ENCODE measurements around the gene SRGAP2C.
"Not testable (repeated sequence)": the region's sequence is repeated elsewhere in the genome, so short reads cannot be mapped to it uniquely, and the experiment has no call there.

The SRGAP2C gene

DNA sequence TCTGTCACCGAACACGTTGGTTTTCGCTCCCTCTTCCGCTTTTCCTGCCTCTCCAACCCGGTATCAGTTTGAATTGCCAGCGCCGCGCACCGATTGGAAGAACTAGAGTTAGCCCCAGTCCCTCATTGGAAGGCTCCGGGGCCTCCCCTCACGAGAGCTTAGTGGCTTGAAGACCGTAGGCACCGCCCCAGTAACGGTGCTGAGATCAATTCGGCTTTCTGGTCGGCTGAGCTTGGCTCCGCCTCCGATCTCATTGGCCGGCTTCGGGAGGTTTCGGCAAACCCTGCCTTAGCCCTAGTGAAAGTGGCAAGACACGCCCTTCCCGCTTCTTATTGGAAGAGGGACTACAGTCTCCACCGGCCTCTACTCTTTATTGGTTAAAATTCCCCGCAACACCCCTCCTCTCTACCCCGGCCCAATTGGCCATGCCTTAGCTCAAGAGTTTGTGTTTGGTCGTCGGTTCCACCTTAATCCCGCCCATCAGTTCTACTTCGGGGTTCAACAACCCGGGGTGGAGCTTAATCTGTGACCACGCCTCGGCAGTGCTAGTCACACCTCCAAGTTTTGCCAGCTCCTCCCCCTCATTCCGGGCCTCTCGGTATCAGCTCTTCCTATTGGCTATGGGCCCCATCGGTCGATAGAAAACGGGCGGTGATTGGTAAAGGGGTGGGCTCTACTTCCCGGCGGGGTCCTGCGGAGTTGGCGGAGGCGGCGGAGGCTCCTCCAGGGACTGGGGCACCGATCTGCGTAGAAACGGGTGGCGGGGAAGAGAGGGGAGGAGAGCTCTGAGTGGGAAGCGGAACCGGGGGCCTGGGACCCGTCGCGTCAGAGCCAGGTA lies at the start of gene SRGAP2C, which contains the start of gene FAM72B:
SRGAP2C (plus strand) TSS at position 686 of the 838 bp plus-strand sequence. CDS start 2,472 bp downstream, outside the sequence.
FAM72B (minus strand) TSS at position 51 of the 838 bp plus-strand sequence. CDS start 851 bp downstream, outside the sequence.
- H3K4me3 ChIP-seq (ENCODE audit: control insufficient read depth, low read depth, low read length) = peak within 1 kb of the TSS; percentile 46
- peak; percentile 99 for DNase-seq (ENCODE audit: low read depth)

GRCh38 chr1:121140393-121140792 lies 44.4 kb upstream of the SRGAP2C start:
- not testable (repeated sequence) for DNase-seq (ENCODE audit: low read depth); H3K4me3 ChIP-seq (ENCODE audit: control insufficient read depth, low read depth, low read length)

DNA sequence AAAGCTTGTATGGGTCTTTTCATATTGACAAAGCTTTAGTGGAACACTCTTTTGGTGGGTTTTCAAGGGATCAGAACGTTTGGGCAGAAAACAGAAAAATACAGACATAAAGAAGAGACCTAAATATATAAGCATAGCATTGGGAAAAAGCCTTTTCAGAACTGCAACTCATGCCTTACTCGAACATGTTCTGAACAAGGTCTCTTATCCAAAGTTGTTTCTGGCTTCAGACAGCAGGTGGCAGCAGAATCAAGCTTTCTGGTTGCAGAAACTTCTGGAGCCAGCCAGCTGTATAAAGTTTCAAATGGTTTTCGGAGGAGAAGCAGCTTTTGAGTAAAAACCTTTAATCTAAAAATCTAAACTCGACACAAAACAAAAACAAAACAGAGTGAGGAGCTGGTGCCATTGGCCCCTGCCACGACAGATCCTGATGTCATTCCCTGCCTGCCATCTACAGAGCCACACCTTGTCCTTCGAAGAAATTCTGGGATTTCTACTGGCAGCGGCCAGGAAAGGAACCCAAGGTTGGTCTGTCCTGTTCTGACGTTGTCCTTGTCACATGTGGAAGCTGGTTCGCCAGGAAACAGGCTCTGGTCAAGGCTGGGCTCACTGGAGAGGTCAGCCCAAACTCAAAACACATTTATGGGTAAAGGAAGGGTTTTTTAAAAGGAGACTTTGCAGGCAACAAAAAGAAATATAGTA lies 36.1 kb upstream of the SRGAP2C start:
- not testable (repeated sequence) for DNase-seq (ENCODE audit: low read depth); H3K4me3 ChIP-seq (ENCODE audit: control insufficient read depth, low read depth, low read length)

GRCh38 chr1:121151294-121151693 lies 33.5 kb upstream of the SRGAP2C start:
- DNase-seq (ENCODE audit: low read depth); H3K4me3 ChIP-seq (ENCODE audit: control insufficient read depth, low read depth, low read length): not testable (repeated sequence)

DNA sequence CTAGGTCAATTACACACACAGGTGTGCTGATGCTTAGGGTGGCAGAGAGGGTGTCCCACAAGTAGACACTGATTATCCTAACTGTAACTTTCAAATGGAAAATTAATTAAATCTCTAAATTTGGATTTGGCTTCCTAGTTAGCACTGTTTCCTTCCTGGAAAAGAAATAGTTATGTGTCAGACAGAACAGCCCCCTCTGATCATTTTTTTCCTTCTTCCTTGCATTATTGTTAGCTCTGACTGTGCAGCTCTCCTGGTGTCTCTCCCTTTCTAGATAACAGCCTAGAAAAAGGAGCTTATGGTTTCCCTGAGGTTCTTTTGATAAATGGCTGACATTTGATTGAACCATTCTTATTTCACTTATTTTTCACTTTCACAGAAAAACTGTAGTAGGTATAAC lies 32.0 kb upstream of the SRGAP2C start:
- not testable (repeated sequence) for H3K4me3 ChIP-seq (ENCODE audit: control insufficient read depth, low read depth, low read length); DNase-seq (ENCODE audit: low read depth)

DNA sequence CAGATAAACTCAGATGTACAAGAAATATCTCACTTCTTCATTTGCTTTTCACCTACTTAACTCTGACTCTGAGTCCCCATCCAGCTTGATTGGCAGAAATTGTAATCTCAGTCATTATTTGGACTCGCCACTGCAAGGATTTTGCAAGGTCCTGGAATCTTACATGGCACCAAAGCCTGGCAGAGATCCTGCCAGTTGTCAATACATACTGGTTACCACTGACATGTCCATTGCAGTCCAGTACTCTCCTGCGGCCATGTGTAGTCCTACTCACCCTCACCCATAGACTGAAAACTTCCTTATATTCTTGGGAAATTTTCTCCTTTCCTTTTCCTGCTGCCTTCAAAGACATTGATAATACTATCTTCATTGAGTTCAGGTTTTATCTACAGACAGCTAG lies 30.0 kb upstream of the SRGAP2C start:
- DNase-seq (ENCODE audit: low read depth); H3K4me3 ChIP-seq (ENCODE audit: control insufficient read depth, low read depth, low read length): not testable (repeated sequence)

DNA sequence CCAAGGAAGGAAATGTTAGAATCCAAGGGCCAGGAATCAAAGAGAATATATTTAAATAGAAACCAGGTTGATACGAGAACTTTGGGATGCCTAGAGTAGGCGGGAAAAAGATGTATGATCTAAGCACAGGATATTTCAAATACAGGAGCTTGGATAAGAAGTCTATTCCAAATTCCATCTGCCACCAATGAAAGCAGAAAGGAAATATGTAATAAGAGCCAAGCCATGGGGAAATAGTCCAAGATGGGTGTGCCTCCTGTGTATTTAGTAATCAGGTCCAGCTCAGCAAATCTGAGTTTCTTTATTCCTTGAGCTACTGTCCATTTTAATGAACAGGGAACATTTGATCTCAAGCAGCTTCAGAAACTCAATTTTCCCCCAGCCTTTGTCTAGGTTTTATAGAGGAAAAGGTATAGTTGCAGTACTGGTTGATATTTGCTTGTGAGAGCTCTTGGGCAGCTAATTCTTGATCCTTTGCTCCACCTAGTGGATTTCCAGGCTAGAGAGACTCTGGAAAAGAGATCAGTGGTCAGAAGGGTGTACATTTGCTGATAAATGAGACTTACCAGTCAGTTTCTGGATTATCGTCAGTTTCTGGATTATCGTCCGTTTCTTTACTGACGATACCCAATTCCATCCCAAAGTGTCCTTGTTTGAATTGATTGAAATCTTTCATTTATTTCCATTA lies 29.0 kb upstream of the SRGAP2C start:
- not testable (repeated sequence) for H3K4me3 ChIP-seq (ENCODE audit: control insufficient read depth, low read depth, low read length); DNase-seq (ENCODE audit: low read depth)
- peak; percentile 26 for TF ChIP-seq CTCF (IDR thresholded peaks at IDR 0.05; ENCODE audit: control insufficient read depth, insufficient read depth, low read depth, low read length, missing control alignments)

DNA sequence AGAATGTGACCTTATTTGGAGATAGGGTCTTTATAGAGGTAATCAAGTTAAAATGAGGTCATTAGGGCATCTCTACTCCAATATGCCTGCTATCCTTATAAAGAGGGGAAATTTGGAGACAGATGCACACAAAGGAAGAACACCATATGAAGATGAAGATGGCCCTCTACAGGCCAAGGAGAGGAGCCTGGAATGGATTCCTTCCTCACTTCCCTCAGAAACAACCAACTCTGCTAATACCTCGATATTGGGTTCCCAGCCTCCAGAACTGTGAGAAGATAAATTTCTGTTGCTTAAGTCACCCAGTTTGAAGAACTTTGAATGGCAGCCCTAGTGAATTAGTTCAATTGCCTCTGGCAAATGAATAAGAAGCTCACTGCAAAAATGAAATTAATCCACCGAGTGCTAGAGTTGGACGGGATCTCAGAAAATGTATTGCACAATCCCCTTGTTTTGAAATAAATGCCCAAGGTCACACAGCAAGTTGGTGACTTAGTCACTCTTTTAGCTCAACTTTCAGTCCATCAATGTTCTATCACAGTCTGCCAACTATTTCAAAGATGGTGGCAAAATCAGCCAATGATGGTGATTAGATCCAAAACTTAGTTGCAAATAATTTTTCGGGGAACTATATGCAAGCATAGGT lies 27.7 kb upstream of the SRGAP2C start:
- DNase-seq (ENCODE audit: low read depth); H3K4me3 ChIP-seq (ENCODE audit: control insufficient read depth, low read depth, low read length): not testable (repeated sequence)

GRCh38 chr1:121157609-121158008 lies 27.2 kb upstream of the SRGAP2C start:
- not testable (repeated sequence) for H3K4me3 ChIP-seq (ENCODE audit: control insufficient read depth, low read depth, low read length); DNase-seq (ENCODE audit: low read depth)

GRCh38 chr1:121160118-121160517 lies 24.7 kb upstream of the SRGAP2C start:
- DNase-seq (ENCODE audit: low read depth) = not testable (repeated sequence)

DNA sequence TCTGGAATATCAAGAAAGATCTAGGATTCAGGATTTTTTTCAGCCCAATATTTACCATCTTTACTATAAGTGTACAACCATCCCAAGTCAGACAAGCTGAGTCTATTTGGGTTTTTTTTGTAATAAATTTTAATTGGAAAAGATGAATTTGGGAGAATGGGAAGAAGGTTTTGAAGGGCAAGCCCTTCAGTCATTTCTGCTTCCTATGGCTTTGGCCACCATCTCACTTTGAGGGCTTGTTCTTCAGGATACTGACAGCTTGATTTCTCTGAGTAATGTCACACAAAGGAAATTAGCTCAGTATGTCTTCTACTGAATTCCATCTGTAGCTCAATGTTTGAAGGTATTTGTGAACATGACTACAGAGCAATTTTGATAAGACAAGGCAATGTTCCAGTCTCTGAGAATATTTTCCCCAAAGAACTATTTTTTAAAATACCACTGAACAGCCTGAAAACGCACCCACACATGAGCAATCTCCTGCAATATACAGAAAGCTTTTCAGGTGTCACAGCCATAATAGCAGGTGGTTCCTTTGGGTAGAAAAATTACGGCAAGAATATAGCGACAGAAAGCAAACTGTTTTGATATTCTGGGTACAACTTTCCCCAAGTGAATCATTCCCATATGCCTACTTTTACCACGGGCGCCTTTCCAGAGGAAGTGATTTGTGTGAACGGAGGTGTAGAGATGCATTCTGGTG lies 23.4 kb upstream of the SRGAP2C start:
- not testable (repeated sequence) for H3K4me3 ChIP-seq (ENCODE audit: control insufficient read depth, low read depth, low read length); DNase-seq (ENCODE audit: low read depth)

More at GRCh38 chr1:121160118-121160517, 24.7 kb upstream of the SRGAP2C start:
- H3K4me3 ChIP-seq (ENCODE audit: control insufficient read depth, low read depth, low read length) = not testable (repeated sequence)

DNA sequence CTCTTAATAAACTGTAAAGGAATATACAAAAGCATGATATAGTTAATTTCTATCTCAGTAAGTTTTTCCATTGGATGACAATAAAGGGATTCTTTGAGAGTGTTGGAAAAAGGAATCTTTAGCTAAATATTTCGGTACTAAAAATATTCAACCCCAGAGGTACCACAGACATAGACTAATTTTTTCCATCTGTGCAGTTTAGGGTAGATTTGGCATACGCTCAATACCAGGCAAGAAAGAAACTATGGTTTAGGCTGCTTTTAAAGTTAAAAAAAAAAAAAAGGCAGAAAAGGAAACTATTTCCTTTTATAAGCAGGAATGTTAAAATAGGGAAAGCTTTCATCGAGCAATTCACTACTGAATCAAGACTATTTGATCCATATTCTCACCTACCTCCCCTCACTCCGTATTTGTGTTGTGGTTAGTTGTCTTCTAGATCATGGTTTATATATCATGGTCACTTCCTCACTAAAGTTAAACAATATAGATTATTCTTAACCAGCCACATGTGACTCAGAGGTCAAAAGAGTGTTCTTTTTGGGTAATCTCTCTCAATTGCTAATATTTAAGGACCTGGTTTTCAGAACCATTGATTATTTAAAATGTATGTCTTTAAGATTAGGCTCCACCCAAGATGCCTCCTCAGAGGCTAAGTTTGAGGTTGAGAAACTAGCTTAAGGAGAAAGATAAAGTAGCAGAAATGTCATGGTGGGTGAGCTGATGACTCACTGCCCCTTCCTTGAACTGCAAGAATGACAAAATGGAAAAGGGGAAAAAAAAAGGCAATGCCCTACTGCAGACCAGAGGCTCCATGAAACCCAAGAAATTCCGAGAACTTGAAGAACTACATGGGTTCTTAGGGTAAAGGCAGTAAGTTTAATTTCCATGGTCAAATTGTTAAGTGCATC lies 20.7 kb upstream of the SRGAP2C start:
- DNase-seq (ENCODE audit: low read depth) = peak; percentile 37
- H3K4me3 ChIP-seq (ENCODE audit: control insufficient read depth, low read depth, low read length) = not testable (repeated sequence)

GRCh38 chr1:121165296-121165695 lies 19.5 kb upstream of the SRGAP2C start:
- not testable (repeated sequence) for DNase-seq (ENCODE audit: low read depth); H3K4me3 ChIP-seq (ENCODE audit: control insufficient read depth, low read depth, low read length)

DNA sequence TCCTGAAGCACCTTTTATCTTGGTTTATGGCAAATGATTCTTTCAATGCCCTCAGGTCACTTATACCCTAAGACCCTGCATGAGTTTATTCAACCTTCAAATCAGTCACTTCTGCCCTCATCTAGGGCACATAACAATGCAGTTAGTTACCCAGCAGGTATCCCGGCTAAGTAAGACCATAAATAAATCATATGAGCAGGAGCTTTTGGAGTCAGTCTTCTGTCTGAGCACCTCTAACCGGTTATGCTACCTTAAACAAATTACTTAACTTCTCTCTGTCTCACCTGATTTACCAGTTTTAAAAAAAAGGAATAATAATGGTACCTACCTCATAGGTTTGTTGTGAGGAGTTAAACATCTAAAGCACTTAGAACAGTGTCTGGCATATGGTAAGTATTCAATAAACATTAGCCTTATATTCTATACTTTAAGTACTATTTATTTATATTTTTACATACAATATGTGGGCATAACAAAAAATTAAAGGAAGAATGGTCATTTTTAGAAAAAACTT lies 17.5 kb upstream of the SRGAP2C start:
- DNase-seq (ENCODE audit: low read depth); H3K4me3 ChIP-seq (ENCODE audit: control insufficient read depth, low read depth, low read length): not testable (repeated sequence)

GRCh38 chr1:121168152-121168668 lies 16.6 kb upstream of the SRGAP2C start:
- not testable (repeated sequence) for H3K4me3 ChIP-seq (ENCODE audit: control insufficient read depth, low read depth, low read length); DNase-seq (ENCODE audit: low read depth)

All from AG09309 (cell line).